ENCODE measurements around the gene VPS37B.
"Not testable (repeated sequence)": the region's sequence is repeated elsewhere in the genome, so short reads cannot be mapped to it uniquely, and the experiment has no call there.

VPS37B gene

GRCh38 chr12:122905258-122905657, 9.3 kb upstream of the VPS37B start:
- not testable (repeated sequence) for DNase-seq

- no peak for DNase-seq
Measured at GRCh38 chr12:122903693-122904034, 7.7 kb upstream of the VPS37B start.

- DNase-seq = no peak
Measured at GRCh38 chr12:122902854-122903692, 7.1 kb upstream of the VPS37B start.

- no peak for DNase-seq
Measured at GRCh38 chr12:122899887-122900286, 4.0 kb upstream of the VPS37B start.

- DNase-seq = no peak
Measured at GRCh38 chr12:122896662-122897061, 738 bp upstream of the VPS37B start.

- no peak for DNase-seq
Measured at GRCh38 chr12:122895320-122895703, 612 bp downstream of the VPS37B start.

GRCh38 chr12:122894193-122895121, 1.5 kb downstream of the VPS37B start:
- DNase-seq = peak; percentile 54

- DNase-seq = no peak
Measured at GRCh38 chr12:122893208-122894153, 2.4 kb downstream of the VPS37B start.

- not testable (repeated sequence) for DNase-seq
Measured at GRCh38 chr12:122892724-122893123, 3.2 kb downstream of the VPS37B start.

GRCh38 chr12:122891661-122892525, 4.0 kb downstream of the VPS37B start:
- no peak for DNase-seq

- DNase-seq = peak; percentile 48
Measured at GRCh38 chr12:122889761-122890520, 6.0 kb downstream of the VPS37B start.

- peak; percentile 91 for DNase-seq
Measured at GRCh38 chr12:122888232-122888752, 7.6 kb downstream of the VPS37B start.

GRCh38 chr12:122887819-122888212, 8.1 kb downstream of the VPS37B start:
- no peak for DNase-seq

- peak; percentile 92 for DNase-seq
Measured at GRCh38 chr12:122886851-122887818, 8.8 kb downstream of the VPS37B start.

GRCh38 chr12:122886161-122886560, 9.8 kb downstream of the VPS37B start:
- no peak for DNase-seq

- no peak for DNase-seq
Measured at GRCh38 chr12:122884860-122885259, 11.1 kb downstream of the VPS37B start.

GRCh38 chr12:122884091-122884826, 11.7 kb downstream of the VPS37B start:
- DNase-seq = no peak

- DNase-seq = no peak
Measured at GRCh38 chr12:122882908-122883558, 12.9 kb downstream of the VPS37B start.

Data from RPMI8226 (cell line).